Activated CD8-positive, alpha-beta memory T cell treated with anti-CD3 and anti-CD28 coated beads, Interleukin-2, amount 50 U/mL, for 24 hours (primary cell): ENCODE measurements around the gene TEFM.
A peak's percentile ranks its signal among the peaks of the same experiment; 100 is the strongest.
"Not testable (repeated sequence)": the region's sequence is repeated elsewhere in the genome, so short reads cannot be mapped to it uniquely, and the experiment has no call there.

Source experiments
- DNase-seq: peaks from one replicate; pipeline ENCODE4 v3.0.0-alpha.2; 2020; ENCODE audit errors: extremely low read depth

TEFM gene

GRCh38 chr17:30906101-30906911, at the start of gene TEFM:
TEFM (minus strand) TSS chr17:30906238; CDS start chr17:30906198, 40 bp downstream.
- DNase-seq, result peak; percentile 74

GRCh38 chr17:30954046-30954830, 48.2 kb upstream of the TEFM start:
- DNase-seq, result no peak

GRCh38 chr17:30952638-30953393, 46.8 kb upstream of the TEFM start:
- no peak for DNase-seq

- DNase-seq, result no peak
Measured at GRCh38 chr17:30950669-30951399, 44.8 kb upstream of the TEFM start.

- no peak for DNase-seq
Measured at GRCh38 chr17:30950189-30950588, 44.2 kb upstream of the TEFM start.

GRCh38 chr17:30947796-30948195, 41.8 kb upstream of the TEFM start:
- no peak for DNase-seq

- DNase-seq, result no peak
Measured at GRCh38 chr17:30942308-30943079, 36.5 kb upstream of the TEFM start.

GRCh38 chr17:30939051-30939689, 33.1 kb upstream of the TEFM start:
- no peak for DNase-seq

GRCh38 chr17:30933966-30934365, 27.9 kb upstream of the TEFM start:
- no peak for DNase-seq

- not testable (repeated sequence) for DNase-seq
Measured at GRCh38 chr17:30931582-30931981, 25.5 kb upstream of the TEFM start.

- DNase-seq, result no peak
Measured at GRCh38 chr17:30930495-30930894, 24.5 kb upstream of the TEFM start.

- not testable (repeated sequence) for DNase-seq
Measured at GRCh38 chr17:30929861-30930260, 23.8 kb upstream of the TEFM start.

- no peak for DNase-seq
Measured at GRCh38 chr17:30929081-30929633, 23.1 kb upstream of the TEFM start.

GRCh38 chr17:30928584-30928983, 22.5 kb upstream of the TEFM start:
- DNase-seq, result no peak

GRCh38 chr17:30927756-30928155, 21.7 kb upstream of the TEFM start:
- DNase-seq, result no peak

- no peak for DNase-seq
Measured at GRCh38 chr17:30926516-30926915, 20.5 kb upstream of the TEFM start.

- no peak for DNase-seq
Measured at GRCh38 chr17:30924341-30924740, 18.3 kb upstream of the TEFM start.

- no peak for DNase-seq
Measured at GRCh38 chr17:30922235-30923030, 16.4 kb upstream of the TEFM start.

GRCh38 chr17:30921544-30922196, 15.6 kb upstream of the TEFM start, which contains the start of gene ADAP2:
ADAP2 (plus strand) TSS chr17:30921945; CDS start chr17:30922015, 70 bp downstream.
- no peak for DNase-seq
